Measurements from ENCODE around the gene RBKS.

- TF ChIP-seq, protein P1, sequence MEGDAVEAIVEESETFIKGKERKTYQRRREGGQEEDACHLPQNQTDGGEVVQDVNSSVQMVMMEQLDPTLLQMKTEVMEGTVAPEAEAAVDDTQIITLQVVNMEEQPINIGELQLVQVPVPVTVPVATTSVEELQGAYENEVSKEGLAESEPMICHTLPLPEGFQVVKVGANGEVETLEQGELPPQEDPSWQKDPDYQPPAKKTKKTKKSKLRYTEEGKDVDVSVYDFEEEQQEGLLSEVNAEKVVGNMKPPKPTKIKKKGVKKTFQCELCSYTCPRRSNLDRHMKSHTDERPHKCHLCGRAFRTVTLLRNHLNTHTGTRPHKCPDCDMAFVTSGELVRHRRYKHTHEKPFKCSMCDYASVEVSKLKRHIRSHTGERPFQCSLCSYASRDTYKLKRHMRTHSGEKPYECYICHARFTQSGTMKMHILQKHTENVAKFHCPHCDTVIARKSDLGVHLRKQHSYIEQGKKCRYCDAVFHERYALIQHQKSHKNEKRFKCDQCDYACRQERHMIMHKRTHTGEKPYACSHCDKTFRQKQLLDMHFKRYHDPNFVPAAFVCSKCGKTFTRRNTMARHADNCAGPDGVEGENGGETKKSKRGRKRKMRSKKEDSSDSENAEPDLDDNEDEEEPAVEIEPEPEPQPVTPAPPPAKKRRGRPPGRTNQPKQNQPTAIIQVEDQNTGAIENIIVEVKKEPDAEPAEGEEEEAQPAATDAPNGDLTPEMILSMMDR (optimal IDR thresholded peaks at IDR 0.05 in 1 of 3, IDR thresholded peaks at IDR 0.05 in 1 of 3, conservative IDR thresholded peaks at IDR 0.05 in 1 of 3; ENCODE audit: extremely low read depth in 1 of 3, insufficient read depth in 2 of 3, low read length in 3 of 3), result no peak
- TF ChIP-seq EZH2 (IDR thresholded peaks at IDR 0.05; ENCODE audit: low read length), result no peak
These were observed 133.4 kb downstream of the RBKS start for GRCh38 chr2:27756544-27757498.

Measured in keratinocyte (primary cell).